NT2/D1 (cell line): ENCODE measurements around the gene TMEM63A.

Experiments
- SUZ12 ChIP-seq: IDR thresholded peaks from 2 replicates; pipeline ENCODE4 v1.6.1; 2011; ENCODE audit not compliant: insufficient read length, insufficient read depth; ENCODE audit errors: extremely low read depth
- ZNF274 ChIP-seq: IDR thresholded peaks from 2 replicates; pipeline ENCODE4 v1.6.1; 2011; ENCODE audit warnings: mild to moderate bottlenecking, low read depth, low read length

DNA sequence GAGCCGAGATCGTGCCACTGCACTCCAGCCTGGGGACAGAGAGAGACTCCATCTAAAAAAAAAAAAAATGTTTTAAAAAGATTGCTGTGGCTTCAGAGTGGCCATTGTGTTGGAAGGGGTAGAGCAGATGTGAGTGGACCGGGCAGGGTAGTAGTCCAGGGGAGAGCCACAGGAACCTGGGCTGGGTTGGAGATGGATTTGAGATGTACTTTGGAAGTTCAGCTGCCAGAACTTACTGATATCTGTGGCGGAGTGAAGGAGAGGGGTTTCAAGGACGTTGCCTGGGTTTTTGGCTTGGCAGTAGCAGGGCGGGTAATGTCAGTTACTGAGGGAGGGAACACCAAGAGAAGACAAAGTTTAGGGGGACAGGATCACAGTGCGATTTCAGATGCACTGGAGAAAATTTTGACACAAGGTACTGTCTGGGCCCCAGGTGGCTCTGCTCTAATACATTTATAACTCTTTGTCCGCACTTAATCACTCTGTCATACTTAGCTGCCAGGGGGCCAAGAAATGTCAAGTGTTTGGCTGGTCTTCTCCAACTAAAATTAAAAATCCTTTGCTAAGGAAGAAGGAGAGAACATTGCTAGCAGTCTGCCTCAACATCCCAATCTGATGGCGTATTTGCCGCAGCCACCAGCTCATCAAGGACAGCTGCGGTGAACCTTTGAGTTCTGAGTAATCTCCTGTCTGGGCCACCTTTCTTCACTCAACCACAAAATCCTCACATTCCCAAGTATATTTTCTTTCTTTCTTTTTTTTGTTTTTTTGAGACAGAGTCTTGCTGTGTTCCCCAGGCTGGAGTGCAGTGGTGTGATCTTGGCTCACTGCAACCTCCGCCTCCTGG lies 62.6 kb downstream of the TMEM63A start:
- TF ChIP-seq SUZ12 = no peak
- no peak for TF ChIP-seq ZNF274
